A204.1 (cell line): ENCODE measurements around the gene SV2C.
"Not testable (repeated sequence)": the region's sequence is repeated elsewhere in the genome, so short reads cannot be mapped to it uniquely, and the experiment has no call there.

Experiments
- FAIRE-seq: peaks from 2 replicates; lab custom pipeline; 2012; peaks lifted over from hg19 to GRCh38; lab: Jason Lieb, UNC

SV2C gene

GRCh38 chr5:76082772-76083554 lies at the start of gene SV2C:
SV2C (plus strand) TSS chr5:76083383; CDS start chr5:76131751, 48,368 bp downstream.
- no peak for FAIRE-seq

GRCh38 chr5:76037736-76038151 lies 45.4 kb upstream of the SV2C start:
- not testable (repeated sequence) for FAIRE-seq

GRCh38 chr5:76038212-76038611 lies 45.0 kb upstream of the SV2C start:
- no peak for FAIRE-seq

- FAIRE-seq: no peak
Measured at GRCh38 chr5:76040806-76041205, 42.4 kb upstream of the SV2C start.

- FAIRE-seq: no peak
Measured at GRCh38 chr5:76041863-76042262, 41.3 kb upstream of the SV2C start.

- FAIRE-seq: no peak
Measured at GRCh38 chr5:76046741-76047140, 36.4 kb upstream of the SV2C start.

GRCh38 chr5:76050134-76050533 lies 33.0 kb upstream of the SV2C start:
- FAIRE-seq: no peak

- no peak for FAIRE-seq
Measured at GRCh38 chr5:76062502-76063041, 20.6 kb upstream of the SV2C start.

GRCh38 chr5:76065258-76065657 lies 17.9 kb upstream of the SV2C start:
- FAIRE-seq: no peak

GRCh38 chr5:76069061-76069735 lies 14.0 kb upstream of the SV2C start:
- no peak for FAIRE-seq

- FAIRE-seq: no peak
Measured at GRCh38 chr5:76074487-76075065, 8.6 kb upstream of the SV2C start.

GRCh38 chr5:76081811-76082771 lies 1.1 kb upstream of the SV2C start:
- FAIRE-seq: no peak

- no peak for FAIRE-seq
Measured at GRCh38 chr5:76083555-76084495, 642 bp downstream of the SV2C start.

GRCh38 chr5:76084496-76085242 lies 1.5 kb downstream of the SV2C start:
- FAIRE-seq: no peak

- no peak for FAIRE-seq
Measured at GRCh38 chr5:76085243-76085579, 2.0 kb downstream of the SV2C start.

- FAIRE-seq: no peak
Measured at GRCh38 chr5:76086095-76086494, 2.9 kb downstream of the SV2C start.

- FAIRE-seq: not testable (repeated sequence)
Measured at GRCh38 chr5:76089156-76089555, 6.0 kb downstream of the SV2C start.

GRCh38 chr5:76091351-76091750 lies 8.2 kb downstream of the SV2C start:
- no peak for FAIRE-seq

- no peak for FAIRE-seq
Measured at GRCh38 chr5:76099286-76099702, 16.1 kb downstream of the SV2C start.

GRCh38 chr5:76099756-76100155 lies 16.6 kb downstream of the SV2C start:
- FAIRE-seq: no peak
